ENCODE measurements around the gene LY6G6C.
A peak's percentile ranks its signal among the peaks of the same experiment; 100 is the strongest.
"Not testable (repeated sequence)": the region's sequence is repeated elsewhere in the genome, so short reads cannot be mapped to it uniquely, and the experiment has no call there.

Gene LY6G6C

GRCh38 chr6:31727034-31727716, 5.6 kb upstream of the LY6G6C start:
- DNase-seq (ENCODE audit: low read depth) = no peak

- DNase-seq (ENCODE audit: low read depth) = peak; percentile 40
Observed at GRCh38 chr6:31725502-31726350, 4.2 kb upstream of the LY6G6C start.

GRCh38 chr6:31723980-31724691, 2.6 kb upstream of the LY6G6C start:
- no peak for DNase-seq (ENCODE audit: low read depth)

GRCh38 chr6:31723245-31723979, 1.9 kb upstream of the LY6G6C start, which contains the start of gene MPIG6B:
Gene MPIG6B, plus strand, starts transcription at chr6:31723373. Its CDS starts 11 bp downstream, at chr6:31723384.
- DNase-seq (ENCODE audit: low read depth) = no peak

- no peak for DNase-seq (ENCODE audit: low read depth)
Observed at GRCh38 chr6:31722173-31722572, 627 bp upstream of the LY6G6C start.

GRCh38 chr6:31720196-31720770, 1.3 kb downstream of the LY6G6C start:
- DNase-seq (ENCODE audit: low read depth) = no peak

GRCh38 chr6:31719001-31719400, 2.5 kb downstream of the LY6G6C start:
- no peak for DNase-seq (ENCODE audit: low read depth)

GRCh38 chr6:31718265-31718664, 3.3 kb downstream of the LY6G6C start:
- DNase-seq (ENCODE audit: low read depth) = no peak

GRCh38 chr6:31717499-31718222, 3.9 kb downstream of the LY6G6C start:
- DNase-seq (ENCODE audit: low read depth) = no peak

GRCh38 chr6:31715022-31715958, 6.3 kb downstream of the LY6G6C start, which contains the start of gene LY6G6D:
Gene LY6G6D, plus strand, starts transcription at chr6:31715348. Its CDS starts 8 bp downstream, at chr6:31715356.
- no peak for DNase-seq (ENCODE audit: low read depth)

- no peak for DNase-seq (ENCODE audit: low read depth)
Observed at GRCh38 chr6:31713991-31714684, 7.4 kb downstream of the LY6G6C start.

- DNase-seq (ENCODE audit: low read depth) = no peak
Observed at GRCh38 chr6:31713465-31713864, 8.1 kb downstream of the LY6G6C start.

GRCh38 chr6:31712296-31712695, 9.2 kb downstream of the LY6G6C start:
- DNase-seq (ENCODE audit: low read depth) = no peak

- no peak for DNase-seq (ENCODE audit: low read depth)
Observed at GRCh38 chr6:31711233-31711632, 10.3 kb downstream of the LY6G6C start.

- DNase-seq (ENCODE audit: low read depth) = no peak
Observed at GRCh38 chr6:31710523-31711219, 10.9 kb downstream of the LY6G6C start.

- not testable (repeated sequence) for DNase-seq (ENCODE audit: low read depth)
Observed at GRCh38 chr6:31709157-31709556, 12.4 kb downstream of the LY6G6C start.

- DNase-seq (ENCODE audit: low read depth) = no peak
Observed at GRCh38 chr6:31708224-31708623, 13.3 kb downstream of the LY6G6C start.

- DNase-seq (ENCODE audit: low read depth) = no peak
Observed at GRCh38 chr6:31707701-31708100, 13.8 kb downstream of the LY6G6C start.

All from iris pigment epithelial cell (primary cell).